Activated T-cell treated with anti-CD3 and anti-CD28 coated beads, Interleukin-2, amount 50 U/mL, for 72 hours (primary cell): ENCODE data around the gene DRAM1. TPM values are rescaled to one million over a fixed set of nuclear protein-coding genes. Genes with fewer than 3 reads are reported as not detected.

Source experiments
- ATAC-seq, 2 donors: fragments of 150-1000 bp; cut with Tn5 transposase; replicated peaks in 1 of 2; 2 replicates each; pipeline ENCODE4 v1.10.0; 2021; ENCODE audit warnings: moderate library complexity in 2 of 2, mild to moderate bottlenecking in 1 of 2
- DNase-seq, 2 donors: peaks; one replicate each; pipeline ENCODE4 v3.0.0; 2021 to 2022; ENCODE audit warnings: mixed read lengths in 1 of 2
- H3K27ac Mint-ChIP-seq: one replicate; pipeline ENCODE4 v1.8.0; 2022; ENCODE audit warnings: mild to moderate bottlenecking, moderate library complexity, mixed read lengths
- H3K27me3 Mint-ChIP-seq: one replicate; pipeline ENCODE4 v1.8.0; 2022; ENCODE audit warnings: low read depth, mixed read lengths
- H3K36me3 Mint-ChIP-seq, 2 donors: one replicate each; pipeline ENCODE4 v1.8.0; 2022; ENCODE audit warnings: mixed read lengths in 2 of 2, mild to moderate bottlenecking in 1 of 2; ENCODE audit not compliant: insufficient read depth in 2 of 2
- H3K4me1 Mint-ChIP-seq: one replicate; pipeline ENCODE4 v1.8.0; 2022; ENCODE audit warnings: low read depth, mixed read lengths
- H3K4me3 Mint-ChIP-seq, 2 donors: one replicate each; pipeline ENCODE4 v1.8.0; 2022; ENCODE audit warnings: mild to moderate bottlenecking in 2 of 2, mixed read lengths in 2 of 2, moderate library complexity in 2 of 2
- H3K9me3 Mint-ChIP-seq, 2 donors: one replicate each; pipeline ENCODE4 v1.8.0; 2022; ENCODE audit warnings: mixed read lengths in 2 of 2
- total RNA-seq, 2 donors: library from RNA; stranded (reverse); gene quantifications; one replicate each; pipeline ENCODE4 v1.2.3, GENCODE V29; 2022

DRAM1 gene
- total RNA-seq, 2 donors from 2014 or later = 6.4 to 9.9 TPM

GRCh38 chr12:101942250-101942605 lies 64.8 kb downstream of the DRAM1 start:
- H3K4me1 Mint-ChIP-seq = no peaks in the 10 kb centered on the region
- no peak for DNase-seq
- no peaks in the 10 kb centered on the region for H3K9me3 Mint-ChIP-seq
- H3K27ac Mint-ChIP-seq = no peak overlapping the region
- no peak overlapping the region for H3K4me3 Mint-ChIP-seq
- ATAC-seq = no peak
- H3K27me3 Mint-ChIP-seq = peaks cover 23% of the 10 kb centered on the region
- H3K36me3 Mint-ChIP-seq = no peaks in the 10 kb centered on the region

- Mint-ChIP-seq H3K9me3 (no peaks in the 10 kb centered on the region), H3K4me1 (peaks cover 10% of the 10 kb centered on the region), H3K27me3 (peaks cover 6% of the 10 kb centered on the region), H3K27ac (no peak overlapping the region), H3K4me3 (no peak overlapping the region), H3K36me3 (no peaks in the 10 kb centered on the region)
- no peak for DNase-seq
- no peak for ATAC-seq
Measured at GRCh38 chr12:101945369-101946232, 68.2 kb downstream of the DRAM1 start.

- DNase-seq (no peak), ATAC-seq (no peak)
- Mint-ChIP-seq H3K4me3 (no peak overlapping the region), H3K36me3 (no peaks in the 10 kb centered on the region), H3K9me3 (no peaks in the 10 kb centered on the region), H3K4me1 (peaks cover 16% of the 10 kb centered on the region), H3K27ac (no peak overlapping the region), H3K27me3 (no peaks in the 10 kb centered on the region)
Measured at GRCh38 chr12:101946233-101946611, 68.8 kb downstream of the DRAM1 start.

GRCh38 chr12:101947316-101947715 lies 69.9 kb downstream of the DRAM1 start:
- Mint-ChIP-seq H3K27me3 (no peaks in the 10 kb centered on the region), H3K27ac (no peak overlapping the region), H3K4me1 (peaks cover 23% of the 10 kb centered on the region), H3K4me3 (no peak overlapping the region), H3K9me3 (no peaks in the 10 kb centered on the region), H3K36me3 (no peaks in the 10 kb centered on the region)
- ATAC-seq = no peak
- DNase-seq = no peak

GRCh38 chr12:101948365-101948764 lies 71.0 kb downstream of the DRAM1 start:
- no peaks in the 10 kb centered on the region for H3K36me3 Mint-ChIP-seq

GRCh38 chr12:101951002-101951670 lies 73.8 kb downstream of the DRAM1 start:
- H3K4me1 Mint-ChIP-seq = peaks cover 23% of the 10 kb centered on the region
- H3K27ac Mint-ChIP-seq = no peak overlapping the region
- H3K4me3 Mint-ChIP-seq = peak overlapping the region; percentile 19 to 56
- peak; percentile 32 to 40 for DNase-seq
- ATAC-seq = peak; percentile 83 to 87
- H3K36me3 Mint-ChIP-seq = no peaks in the 10 kb centered on the region
- H3K9me3 Mint-ChIP-seq = no peaks in the 10 kb centered on the region
- peaks cover 9% of the 10 kb centered on the region for H3K27me3 Mint-ChIP-seq

More at GRCh38 chr12:101948365-101948764, 71.0 kb downstream of the DRAM1 start:
- Mint-ChIP-seq H3K9me3 (no peaks in the 10 kb centered on the region), H3K27me3 (no peaks in the 10 kb centered on the region), H3K27ac (no peak overlapping the region), H3K4me3 (no peak overlapping the region), H3K4me1 (peaks cover 23% of the 10 kb centered on the region)
- DNase-seq (no peak), ATAC-seq (no peak)

- Mint-ChIP-seq H3K27me3 (peaks cover 9% of the 10 kb centered on the region), H3K9me3 (peaks cover 0 to 2% of the 10 kb centered on the region in 2 donors), H3K27ac (no peak overlapping the region), H3K4me3 (no peak overlapping the region), H3K36me3 (peaks cover 0 to 4% of the 10 kb centered on the region in 2 donors), H3K4me1 (peaks cover 23% of the 10 kb centered on the region)
- ATAC-seq (no peak), DNase-seq (no peak)
Measured at GRCh38 chr12:101954113-101954512, 76.7 kb downstream of the DRAM1 start.

GRCh38 chr12:101954676-101955075 lies 77.3 kb downstream of the DRAM1 start:
- Mint-ChIP-seq H3K9me3 (peaks cover under 1 to 2% of the 10 kb centered on the region in 2 donors), H3K4me1 (peaks cover 22% of the 10 kb centered on the region), H3K4me3 (no peak overlapping the region), H3K27ac (no peak overlapping the region), H3K27me3 (peaks cover 9% of the 10 kb centered on the region), H3K36me3 (peaks cover under 1 to 4% of the 10 kb centered on the region in 2 donors)
- no peak for DNase-seq
- ATAC-seq = no peak

GRCh38 chr12:101957252-101957959 lies 80.0 kb downstream of the DRAM1 start:
- Mint-ChIP-seq H3K4me3 (no peak overlapping the region), H3K9me3 (peaks cover 4 to 8% of the 10 kb centered on the region in 2 donors), H3K4me1 (no peaks in the 10 kb centered on the region)

GRCh38 chr12:101959607-101960006 lies 82.2 kb downstream of the DRAM1 start:
- Mint-ChIP-seq H3K4me3 (no peak overlapping the region), H3K27ac (no peak overlapping the region), H3K9me3 (peaks cover 4 to 8% of the 10 kb centered on the region in 2 donors), H3K4me1 (no peaks in the 10 kb centered on the region), H3K36me3 (peaks cover 5 to 7% of the 10 kb centered on the region in 2 donors), H3K27me3 (peaks cover 5% of the 10 kb centered on the region)
- ATAC-seq = no peak
- DNase-seq = no peak

More at GRCh38 chr12:101957252-101957959, 80.0 kb downstream of the DRAM1 start:
- Mint-ChIP-seq H3K36me3 (peaks cover 5 to 7% of the 10 kb centered on the region in 2 donors), H3K27me3 (peaks cover 9% of the 10 kb centered on the region), H3K27ac (no peak overlapping the region)
- no peak for ATAC-seq
- no peak for DNase-seq

- no peak overlapping the region for H3K27ac Mint-ChIP-seq
- DNase-seq = no peak
- H3K9me3 Mint-ChIP-seq = peaks cover 4 to 8% of the 10 kb centered on the region in 2 donors
- H3K4me1 Mint-ChIP-seq = peaks cover 1% of the 10 kb centered on the region
- no peak overlapping the region for H3K4me3 Mint-ChIP-seq
- ATAC-seq = no peak
- H3K36me3 Mint-ChIP-seq = peaks cover 5 to 6% of the 10 kb centered on the region in 2 donors
- no peaks in the 10 kb centered on the region for H3K27me3 Mint-ChIP-seq
Measured at GRCh38 chr12:101962486-101962885, 85.1 kb downstream of the DRAM1 start.

GRCh38 chr12:101963697-101964096 lies 86.3 kb downstream of the DRAM1 start:
- no peak for ATAC-seq
- DNase-seq = no peak
- H3K4me1 Mint-ChIP-seq = peaks cover 13% of the 10 kb centered on the region
- peaks cover 4 to 5% of the 10 kb centered on the region in 2 donors for H3K36me3 Mint-ChIP-seq
- no peaks in the 10 kb centered on the region for H3K27me3 Mint-ChIP-seq
- H3K4me3 Mint-ChIP-seq = no peak overlapping the region
- no peak overlapping the region for H3K27ac Mint-ChIP-seq
- H3K9me3 Mint-ChIP-seq = peaks cover 3 to 8% of the 10 kb centered on the region in 2 donors

- H3K36me3 Mint-ChIP-seq = no peaks in the 10 kb centered on the region
- no peak for DNase-seq
- no peak overlapping the region for H3K27ac Mint-ChIP-seq
- no peaks in the 10 kb centered on the region for H3K27me3 Mint-ChIP-seq
- H3K9me3 Mint-ChIP-seq = peaks cover 0 to 2% of the 10 kb centered on the region in 2 donors
- H3K4me1 Mint-ChIP-seq = peaks cover 18% of the 10 kb centered on the region
- H3K4me3 Mint-ChIP-seq = no peak overlapping the region
- no peak for ATAC-seq
Measured at GRCh38 chr12:101966496-101966895, 89.1 kb downstream of the DRAM1 start.
